Measurements from ENCODE around the gene FAHD1. TPM values are rescaled to one million over a fixed set of nuclear protein-coding genes. Genes with fewer than 3 reads are reported as not detected.

The FAHD1 gene
- polyA plus RNA-seq, 1 donor from 2014 or later, result 73.5 TPM

GRCh38 chr16:1820096-1820945 is 6.7 kb upstream of the FAHD1 start:
- Histone ChIP-seq H3K36me3 (ENCODE audit: insufficient read depth, low read length) (no peaks in the 10 kb centered on the region), H3K27me3 (ENCODE audit: insufficient read depth, low read depth, low read length) (no peaks in the 10 kb centered on the region), H3K9me2 (ENCODE audit: insufficient read depth, low read length) (no peaks in the 10 kb centered on the region), H3K27ac (ENCODE audit: low read length) (no peak overlapping the region), H3K9ac (ENCODE audit: low read length) (no peak overlapping the region), H3K4me2 (ENCODE audit: low read length) (no peak overlapping the region), H3F3A (ENCODE audit: insufficient read depth, low read length, poor library complexity, severe bottlenecking) (no peaks in the 10 kb centered on the region), H3K79me2 (replicated peaks; ENCODE audit: insufficient read depth, low read length) (peaks cover 5% of the 10 kb centered on the region), H2AFZ (ENCODE audit: low read depth, low read length) (no peak overlapping the region), H4K20me1 (ENCODE audit: insufficient read depth) (no peaks in the 10 kb centered on the region), H3K9me3 (ENCODE audit: low read length) (no peaks in the 10 kb centered on the region), H3K4me3 (ENCODE audit: low read length) (no peak overlapping the region)
- no peak for TF ChIP-seq CTCF (IDR thresholded peaks at IDR 0.05; ENCODE audit: poor library complexity, severe bottlenecking)
- TF ChIP-seq SMC3 (conservative IDR thresholded peaks at IDR 0.05; ENCODE audit: poor library complexity), result no peak
- no peak for TF ChIP-seq REST (IDR thresholded peaks at IDR 0.05; ENCODE audit: borderline replicate concordance)
- no peak for TF ChIP-seq TAF1 (IDR thresholded peaks at IDR 0.05; ENCODE audit: low read depth)
- no peak for TF ChIP-seq POLR2AphosphoS5 (IDR thresholded peaks at IDR 0.05)
- no peak for TF ChIP-seq EP300 (conservative IDR thresholded peaks at IDR 0.05; ENCODE audit: poor library complexity, severe bottlenecking)
- TF ChIP-seq MXI1 (conservative IDR thresholded peaks at IDR 0.05; ENCODE audit: poor library complexity, severe bottlenecking), result no peak
- TF ChIP-seq RAD21 (conservative IDR thresholded peaks at IDR 0.05), result no peak
- TF ChIP-seq EZH2 (IDR thresholded peaks at IDR 0.05; ENCODE audit: borderline replicate concordance, insufficient read depth, low read length, poor library complexity, severe bottlenecking), result no peak

GRCh38 chr16:1820946-1821290 is 6.1 kb upstream of the FAHD1 start:
- no peaks in the 10 kb centered on the region for H3K9me2 ChIP-seq (ENCODE audit: insufficient read depth, low read length)

More at GRCh38 chr16:1820946-1821290, 6.1 kb upstream of the FAHD1 start:
- Histone ChIP-seq H3K79me2 (replicated peaks; ENCODE audit: insufficient read depth, low read length) (peaks cover 9% of the 10 kb centered on the region), H3K36me3 (ENCODE audit: insufficient read depth, low read length) (no peaks in the 10 kb centered on the region), H3F3A (ENCODE audit: insufficient read depth, low read length, poor library complexity, severe bottlenecking) (no peaks in the 10 kb centered on the region), H3K4me2 (ENCODE audit: low read length) (no peak overlapping the region), H4K20me1 (ENCODE audit: insufficient read depth) (no peaks in the 10 kb centered on the region), H3K9me3 (ENCODE audit: low read length) (no peaks in the 10 kb centered on the region), H3K4me3 (ENCODE audit: low read length) (no peak overlapping the region), H3K27me3 (ENCODE audit: insufficient read depth, low read depth, low read length) (no peaks in the 10 kb centered on the region), H3K9ac (ENCODE audit: low read length) (no peak overlapping the region), H3K27ac (ENCODE audit: low read length) (no peak overlapping the region), H2AFZ (ENCODE audit: low read depth, low read length) (no peak overlapping the region)
- no peak for TF ChIP-seq EP300 (conservative IDR thresholded peaks at IDR 0.05; ENCODE audit: poor library complexity, severe bottlenecking)
- TF ChIP-seq MXI1 (conservative IDR thresholded peaks at IDR 0.05; ENCODE audit: poor library complexity, severe bottlenecking), result no peak
- TF ChIP-seq EZH2 (IDR thresholded peaks at IDR 0.05; ENCODE audit: borderline replicate concordance, insufficient read depth, low read length, poor library complexity, severe bottlenecking), result no peak
- no peak for TF ChIP-seq REST (IDR thresholded peaks at IDR 0.05; ENCODE audit: borderline replicate concordance)
- no peak for TF ChIP-seq TAF1 (IDR thresholded peaks at IDR 0.05; ENCODE audit: low read depth)
- no peak for TF ChIP-seq RAD21 (conservative IDR thresholded peaks at IDR 0.05)
- no peak for TF ChIP-seq SMC3 (conservative IDR thresholded peaks at IDR 0.05; ENCODE audit: poor library complexity)
- TF ChIP-seq CTCF (IDR thresholded peaks at IDR 0.05; ENCODE audit: poor library complexity, severe bottlenecking), result no peak
- no peak for TF ChIP-seq POLR2AphosphoS5 (IDR thresholded peaks at IDR 0.05)

All from neural cell (in vitro differentiated cells).